Motor neuron (in vitro differentiated cells): Measurements from ENCODE around the gene PGAM2. TPM values are rescaled to one million over a fixed set of nuclear protein-coding genes. Genes with fewer than 3 reads are reported as not detected.
A peak's percentile ranks its signal among the peaks of the same experiment; 100 is the strongest.

Experiments
- ATAC-seq, 8 experiments: fragments of 200-7000 bp; cut with Tn5 transposase; replicated peaks in 6 of 8; 2 replicates each; pipeline ENCODE4 v1.8.0; 2021; ENCODE audit warnings: mild to moderate bottlenecking in 8 of 8, moderate library complexity in 8 of 8
- H3K27ac ChIP-seq, 2 donors: fragments of 250-450 bp; sonication (Bioruptor Pico); 2 replicates each; pipeline ENCODE4 v1.9.0; 2021; ENCODE audit warnings: antibody characterized with exemption in 2 of 2, mild to moderate bottlenecking in 2 of 2, moderate library complexity in 1 of 2
- H3K4me1 ChIP-seq, 2 donors: fragments of 250-450 bp; sonication (Bioruptor Pico); replicated peaks in 1 of 2; 2 replicates each; pipeline ENCODE4 v1.6.1; 2021; ENCODE audit warnings: antibody characterized with exemption in 2 of 2, mild to moderate bottlenecking in 2 of 2, moderate library complexity in 1 of 2
- H3K4me3 ChIP-seq, 5 donors: fragments of 250-450 bp; sonication (Bioruptor Pico); 2 replicates each; pipeline ENCODE4 v1.9.0; 2021; ENCODE audit warnings: antibody characterized with exemption in 5 of 5, mild to moderate bottlenecking in 5 of 5, moderate library complexity in 4 of 5
- WGBS, 10 experiments: fragments of 450-650 bp; shearing (Covaris generic); methylation state at CpG; one replicate each; pipeline ENCODE4 v1.0.0; 2022; 5-methylcytosine and 5-hydroxymethylcytosine counted together
- in situ Hi-C, 9 experiments: fragments of 400-800 bp; cut with MboI; loops; one replicate each; pipeline ENCODE4 v1.15.0; 2021; ENCODE audit warnings: low sequenced_read_pairs in 9 of 9, low pct_unique_long_range_greater_than_20kb in 2 of 9; ENCODE audit not compliant: unreplicated experiment in 9 of 9
- total RNA-seq, 8 experiments: library from RNA; unstranded; fragments of 300-600 nt; gene quantifications; 2 replicates each; pipeline versions ENCODE4 v1.2.3 to v1.2.4, GENCODE V29; 2022

PGAM2 gene
- total RNA-seq, 8 experiments from 2014 or later: 0.38 to 2.0 (median 0.99) TPM; not detected in 4

DNA sequence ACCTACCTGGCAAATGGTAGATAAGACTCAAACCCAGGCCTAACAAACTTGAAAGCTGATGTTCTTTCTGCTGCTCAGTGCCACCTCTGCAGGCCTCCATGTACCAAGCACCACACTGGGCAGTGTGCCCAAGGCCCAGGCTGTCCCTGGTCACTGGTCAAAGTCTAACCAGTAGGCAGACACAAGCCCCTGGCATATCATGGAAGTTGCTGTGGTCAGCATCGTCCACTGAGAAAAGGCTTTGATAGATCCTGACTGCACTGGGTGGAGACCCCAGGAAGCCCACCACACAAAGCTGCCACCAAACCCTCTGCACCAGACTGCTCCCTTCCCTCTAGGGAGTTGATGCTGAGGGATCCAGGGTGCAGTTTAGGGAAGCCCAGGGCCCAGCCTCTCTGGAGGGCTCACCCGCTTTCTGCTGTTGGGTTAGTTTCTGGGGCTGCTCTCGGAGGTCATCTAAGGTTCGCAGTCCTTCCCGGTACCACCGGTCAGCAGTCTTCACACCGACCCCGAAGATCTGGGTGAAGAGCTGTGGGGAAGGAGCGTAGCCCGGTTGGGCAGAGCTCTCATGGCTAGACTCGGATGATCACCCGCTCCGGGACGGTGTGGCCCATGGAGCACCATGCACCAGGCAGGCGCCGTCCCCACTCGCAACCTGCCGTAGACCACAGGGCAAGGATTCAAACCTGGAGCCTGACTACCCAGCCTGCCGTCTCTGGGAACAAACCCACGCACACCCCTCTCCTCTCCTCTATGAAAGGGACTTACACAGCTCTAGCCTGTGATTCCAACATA lies 10.9 kb upstream of the PGAM2 start:
- Histone ChIP-seq H3K27ac (no peak overlapping the region), H3K4me3 (no peak overlapping the region), H3K4me1 (peaks cover under 1 to 3% of the 10 kb centered on the region in 2 donors)
- ATAC-seq: no peak
- in situ Hi-C loops: no loop called here
- WGBS, 10 experiments: 95 to 98% (median 96%) methylated on average over 4 to 8 of the region's 20 CpGs; no CpG with 5 or more reads in 3 of the 10 experiments

DNA sequence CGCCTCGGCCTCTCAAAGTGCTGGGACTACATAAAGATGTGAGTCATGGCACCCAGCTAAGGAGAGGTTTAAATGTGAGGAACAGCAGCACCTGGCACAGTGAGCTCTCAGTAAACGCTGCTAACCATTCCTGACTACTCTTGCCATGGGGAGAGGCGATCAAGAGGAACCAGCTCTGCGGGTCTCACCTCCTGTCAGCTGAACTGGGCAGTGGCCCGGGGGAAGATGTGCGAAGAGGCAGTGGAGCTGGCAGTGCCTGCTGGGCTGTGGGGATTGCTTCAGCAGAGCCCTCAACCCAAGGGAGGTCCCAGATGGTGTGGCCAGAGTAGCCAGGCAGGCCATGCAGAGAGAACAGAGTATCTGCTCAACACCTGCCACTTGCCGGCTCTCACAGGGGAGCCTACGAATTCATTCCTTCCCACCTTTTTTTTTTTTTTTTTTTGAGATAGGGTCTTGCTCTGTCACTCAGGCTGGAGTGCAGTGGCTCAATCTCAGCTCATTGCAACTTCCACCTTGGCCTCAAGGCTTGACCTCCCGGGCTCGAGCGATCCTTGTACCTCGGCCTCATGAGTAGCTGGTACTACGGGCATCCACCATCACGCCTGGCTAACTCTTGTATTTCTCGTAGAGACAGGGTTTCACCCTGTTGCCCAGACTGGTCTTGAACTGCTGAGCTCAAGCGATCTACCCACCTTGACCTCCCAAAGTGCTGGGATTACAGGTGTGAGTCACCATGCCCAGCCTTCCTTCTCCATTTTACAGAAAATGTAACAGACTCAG lies 10.1 kb upstream of the PGAM2 start:
- H3K4me3 ChIP-seq: no peak overlapping the region
- no peak overlapping the region for H3K27ac ChIP-seq
- H3K4me1 ChIP-seq: no peaks in the 10 kb centered on the region
- 92 to 100% (median 96%) methylated on average over 2 to 8 of the region's 17 CpGs; no CpG with 5 or more reads in 4 of the 10 experiments for WGBS, 10 experiments
- no peak for ATAC-seq
- in situ Hi-C loops: no loop called here

DNA sequence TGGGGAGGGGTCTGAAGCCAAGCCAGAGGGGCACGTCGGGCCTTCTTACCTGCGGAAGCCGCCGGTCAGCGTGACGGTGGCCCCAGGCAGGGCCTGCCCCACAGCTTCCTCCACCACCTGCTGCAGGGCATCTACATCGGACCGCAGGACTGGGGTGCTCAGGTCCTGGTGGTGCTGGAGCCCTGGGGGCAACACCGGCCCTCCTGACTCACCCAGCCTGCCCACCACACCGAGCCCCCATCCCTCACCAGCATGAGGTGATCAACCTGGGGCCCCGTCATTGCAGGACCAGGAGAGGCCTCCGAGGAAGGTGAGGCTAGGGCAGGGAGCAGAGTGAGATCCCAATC lies 9.0 kb upstream of the PGAM2 start:
- peak in 2 of 8 experiments; percentile 6 to 9 for ATAC-seq
- in situ Hi-C loops: no loop called here
- H3K27ac ChIP-seq: no peak overlapping the region
- WGBS, 10 experiments: 67 to 100% (median 89%) methylated on average over 1 to 4 of the region's 13 CpGs; no CpG with 5 or more reads in 6 of the 10 experiments
- H3K4me1 ChIP-seq: no peaks in the 10 kb centered on the region
- no peak overlapping the region for H3K4me3 ChIP-seq

DNA sequence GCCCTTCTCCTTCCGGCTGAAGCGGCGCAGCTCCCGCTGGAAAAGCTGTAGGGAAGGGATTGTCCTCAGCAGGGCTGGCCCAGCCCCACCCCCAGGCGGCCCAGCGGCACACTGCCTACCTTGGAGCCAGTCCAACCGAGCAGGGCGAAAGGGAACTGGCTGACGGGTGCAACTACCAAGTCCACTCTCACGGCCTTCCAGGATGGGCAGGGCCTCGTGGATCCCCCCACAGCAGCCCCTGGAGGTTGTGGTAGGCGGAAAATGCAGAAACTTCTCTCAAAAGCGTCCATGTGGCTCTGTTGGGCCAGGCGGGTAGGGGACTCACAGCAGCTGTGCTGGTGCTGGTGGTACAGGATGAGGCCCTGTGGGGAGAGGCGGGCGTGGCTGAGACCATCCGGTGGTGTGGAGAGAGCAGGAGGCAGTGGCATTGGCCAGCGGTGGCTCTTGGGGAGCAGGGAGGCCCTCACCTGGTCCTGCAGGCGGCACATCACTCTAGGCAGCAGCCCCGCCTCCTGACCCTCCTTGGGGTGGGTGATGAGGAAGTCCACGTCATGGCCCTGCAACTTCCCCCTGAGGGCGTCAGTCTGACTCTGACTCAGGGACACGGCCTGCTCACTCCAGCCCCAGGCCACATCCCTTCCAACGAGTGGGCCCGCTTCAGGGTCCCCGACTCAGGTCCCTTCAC lies 8.4 kb upstream of the PGAM2 start:
- ATAC-seq: peak in 7 of 8 experiments; percentile 11 to 60 (median 45)
- WGBS, 10 experiments: 50 to 91% (median 60%) methylated on average over 2 to 10 of the region's 26 CpGs; no CpG with 5 or more reads in 6 of the 10 experiments
- Histone ChIP-seq H3K4me3 (no peak overlapping the region), H3K4me1 (no peaks in the 10 kb centered on the region), H3K27ac (no peak overlapping the region)
- in situ Hi-C loops: no loop called here

DNA sequence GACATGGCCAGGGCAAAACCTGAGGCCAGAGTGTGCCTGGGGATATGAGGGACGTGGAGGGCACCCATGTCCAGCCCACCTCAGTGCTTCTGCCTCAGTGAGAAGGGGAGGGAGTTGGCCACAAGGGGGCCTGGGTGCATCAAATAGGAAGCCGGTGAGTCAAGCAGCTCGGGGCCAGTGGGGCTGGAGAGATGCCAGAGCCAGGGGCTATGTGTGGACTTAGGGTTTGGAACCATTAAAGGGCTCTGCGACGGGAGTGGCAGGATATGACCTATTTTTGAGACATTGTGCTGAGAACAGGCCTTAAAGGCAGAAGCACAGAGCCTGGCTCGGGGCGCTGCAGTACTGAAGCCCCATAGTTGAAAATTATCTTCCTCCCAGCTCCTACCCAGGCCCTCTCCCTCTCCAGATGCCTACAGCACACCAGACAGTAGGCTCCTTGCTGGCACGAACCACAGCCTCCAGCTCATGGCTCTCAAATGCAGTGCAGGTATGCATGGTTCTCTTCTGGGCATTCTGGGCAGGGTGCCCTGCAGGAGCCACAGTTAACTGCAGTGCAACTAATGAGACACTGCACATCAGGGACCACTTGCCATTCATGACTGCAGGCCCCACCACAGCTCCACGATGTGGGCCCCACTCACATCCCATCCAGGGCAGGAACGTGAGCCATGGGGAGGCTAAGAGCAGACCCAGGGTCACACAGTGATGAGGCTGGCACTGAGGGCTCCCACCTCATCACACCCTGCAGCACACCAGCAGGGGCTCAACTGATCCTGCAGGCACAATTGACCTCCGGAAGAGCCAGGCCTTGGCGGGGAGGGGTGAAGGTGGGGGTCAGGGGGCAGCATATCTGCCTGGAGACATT lies 7.2 kb upstream of the PGAM2 start:
- Histone ChIP-seq H3K4me1 (no peaks in the 10 kb centered on the region), H3K4me3 (no peak overlapping the region), H3K27ac (no peak overlapping the region)
- in situ Hi-C loops: no loop called here
- peak; percentile 71 to 89 (median 78) for ATAC-seq
- 20 to 88% (median 48%) methylated on average over 2 to 5 of the region's 12 CpGs; no CpG with 5 or more reads in 6 of the 10 experiments for WGBS, 10 experiments

DNA sequence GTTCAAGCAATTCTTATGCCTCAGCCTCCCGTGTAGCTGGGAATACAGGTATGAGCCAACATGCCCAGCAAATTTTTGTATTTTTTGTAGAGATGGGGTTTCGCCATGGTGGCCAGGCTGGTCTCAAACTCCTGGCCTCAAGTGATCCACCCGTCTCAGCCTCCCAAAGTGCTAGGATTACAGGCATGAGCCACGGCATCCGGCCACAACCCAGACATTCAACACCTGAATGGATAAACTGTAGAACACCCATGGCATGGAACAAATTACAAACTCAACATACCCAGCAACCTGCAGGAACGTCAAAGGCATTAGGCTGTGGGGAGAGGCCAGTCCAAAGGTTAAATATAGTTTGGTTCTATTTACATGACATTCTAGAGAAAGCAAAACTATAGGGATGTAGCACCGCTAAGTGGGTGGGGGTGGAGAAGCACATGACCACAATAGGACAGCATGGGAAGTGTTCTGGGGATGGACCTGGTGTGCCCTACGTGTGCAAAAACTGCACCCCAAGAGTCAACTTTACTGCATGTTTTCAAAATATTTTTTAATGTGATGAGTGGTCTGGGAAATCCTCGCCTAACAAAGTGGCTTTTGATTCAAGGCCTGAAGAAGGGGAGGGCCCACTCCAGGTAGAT lies 6.5 kb upstream of the PGAM2 start:
- no peak overlapping the region for H3K27ac ChIP-seq
- WGBS, 10 experiments: 20 to 85% (median 80%) methylated on average over 1 to 6 of the region's 9 CpGs; no CpG with 5 or more reads in 2 of the 10 experiments
- peak in 4 of 8 experiments; percentile 3 to 24 (median 7) for ATAC-seq

DNA sequence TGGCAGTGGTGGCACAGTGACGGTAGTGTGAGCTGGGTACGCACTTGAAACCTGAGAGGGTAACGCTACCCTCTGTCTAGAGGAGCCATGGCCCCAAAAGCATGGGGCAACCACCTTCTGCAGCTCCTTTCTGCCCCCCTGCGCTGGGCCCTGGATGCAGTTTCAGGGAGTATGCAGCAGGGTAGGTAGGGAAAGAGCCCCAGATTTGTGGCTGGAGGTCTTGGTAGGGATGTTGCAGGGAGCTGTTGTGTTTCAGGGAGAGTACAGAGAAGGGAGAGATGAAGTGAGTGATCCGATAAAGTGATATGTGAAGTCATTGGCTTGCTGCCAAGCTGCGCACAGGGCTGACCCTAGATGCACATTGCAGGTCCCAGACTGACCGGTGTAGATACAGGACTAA lies 2.7 kb upstream of the PGAM2 start:
- 60 to 86% (median 71%) methylated on average over 1 to 5 of the region's 7 CpGs; no CpG with 5 or more reads in 3 of the 10 experiments for WGBS, 10 experiments
- H3K4me3 ChIP-seq: no peak overlapping the region
- ATAC-seq: no peak
- in situ Hi-C loops: no loop called here
- no peak overlapping the region for H3K27ac ChIP-seq
- H3K4me1 ChIP-seq: peaks cover 21 to 22% of the 10 kb centered on the region in 2 donors

More for the DNA sequence above, 6.5 kb upstream of the PGAM2 start:
- in situ Hi-C loops: no loop called here
- Histone ChIP-seq H3K4me1 (no peaks in the 10 kb centered on the region), H3K4me3 (no peak overlapping the region)

DNA sequence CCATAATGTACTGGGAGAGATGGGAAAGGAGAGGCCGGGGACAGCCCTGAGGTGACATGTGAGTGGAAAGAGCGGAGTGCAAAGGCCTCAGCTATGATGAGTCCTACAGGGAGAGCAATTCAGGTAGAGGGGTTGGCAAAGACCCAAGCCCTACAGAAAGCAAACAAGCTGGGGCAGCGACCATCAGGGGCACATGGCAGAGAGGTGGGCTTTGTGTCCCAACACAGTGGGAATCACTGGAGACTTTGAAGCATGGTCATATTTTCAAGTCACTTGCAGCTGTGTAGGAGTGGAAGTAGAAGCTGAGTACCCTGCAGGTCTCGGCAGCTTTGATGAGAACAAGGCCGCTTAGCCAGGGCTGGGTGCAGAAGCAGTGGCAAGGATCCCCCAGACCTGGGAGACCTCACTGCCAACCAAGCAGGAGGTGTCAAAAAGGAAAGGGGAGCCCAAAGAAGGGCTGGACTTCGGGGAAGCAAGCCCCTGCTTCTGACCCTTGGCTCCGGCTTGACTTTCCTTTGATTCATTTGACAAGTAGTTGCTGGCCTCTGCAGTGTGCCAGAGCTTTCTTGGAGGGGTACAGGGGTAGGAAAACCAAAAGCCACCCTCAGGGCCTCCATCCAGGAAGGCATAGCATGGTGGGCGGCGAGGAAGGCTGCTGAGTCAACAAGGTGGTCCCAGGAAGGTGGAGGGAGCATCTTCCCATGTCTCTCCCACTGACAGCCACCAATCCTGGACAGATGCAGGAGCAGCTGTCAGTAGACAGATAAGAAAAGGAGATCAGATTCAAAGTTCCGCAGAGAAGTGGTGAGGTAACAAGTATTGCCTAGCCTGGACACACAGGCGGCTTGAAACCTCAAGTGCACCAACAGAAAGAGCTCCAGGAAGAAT lies 1.9 kb upstream of the PGAM2 start:
- no peak for ATAC-seq
- in situ Hi-C loops: no loop called here
- Histone ChIP-seq H3K27ac (no peak overlapping the region), H3K4me1 (peaks cover 21 to 22% of the 10 kb centered on the region in 2 donors), H3K4me3 (no peak overlapping the region)
- WGBS, 10 experiments: 47 to 100% (median 87%) methylated on average over 1 to 5 of the region's 11 CpGs; no CpG with 5 or more reads in 3 of the 10 experiments

DNA sequence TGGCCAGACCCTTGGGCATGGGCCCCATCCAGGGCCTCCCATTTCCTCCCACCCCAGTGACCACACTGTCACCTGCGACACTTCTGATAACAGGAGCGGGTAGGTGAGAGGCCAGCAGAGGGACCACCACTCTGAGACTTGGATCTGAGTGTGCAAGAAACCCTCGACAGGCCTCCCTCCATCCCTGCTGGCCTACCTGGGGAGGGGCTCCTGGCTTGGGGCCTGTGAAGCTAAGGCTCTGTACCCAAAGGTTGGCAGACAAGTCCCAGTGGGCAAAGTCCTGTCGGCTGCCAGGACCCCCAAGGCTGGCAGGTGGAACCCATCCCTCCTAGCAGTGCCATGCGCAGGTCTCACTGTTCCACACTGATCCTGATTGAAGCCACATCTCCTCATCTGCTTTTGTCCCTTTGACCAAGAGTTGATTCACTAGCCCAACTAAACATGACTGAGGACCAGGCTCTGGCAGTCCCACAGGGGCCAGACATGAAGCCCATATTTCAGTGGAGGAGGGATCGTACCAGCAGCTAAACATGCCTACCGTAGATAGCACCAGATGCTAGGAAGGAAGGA lies 1.2 kb upstream of the PGAM2 start:
- H3K4me1 ChIP-seq: peaks cover 21 to 22% of the 10 kb centered on the region in 2 donors
- no peak overlapping the region for H3K27ac ChIP-seq
- in situ Hi-C loops: no loop called here
- ATAC-seq: no peak
- H3K4me3 ChIP-seq: no peak overlapping the region
- WGBS, 10 experiments: 82 to 100% (median 100%) methylated on average over 1 to 4 of the region's 7 CpGs; no CpG with 5 or more reads in 5 of the 10 experiments

DNA sequence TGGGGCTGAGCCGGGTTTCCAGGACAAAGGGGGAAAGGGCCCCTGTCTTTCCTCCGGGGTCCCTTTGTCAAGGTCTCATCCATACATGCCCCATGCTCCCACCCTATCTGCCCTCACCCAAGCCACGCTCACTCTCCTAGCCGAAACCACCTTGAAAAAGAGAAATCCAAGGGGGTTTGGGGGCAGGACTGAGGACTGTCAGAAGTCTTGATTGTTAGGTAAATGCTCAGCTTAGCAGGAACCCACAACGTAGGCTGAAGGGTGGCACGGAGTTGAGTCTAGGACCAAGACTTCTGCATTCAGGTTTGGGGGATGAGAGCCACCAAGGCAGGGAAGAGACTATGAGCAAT lies 719 bp upstream of the PGAM2 start:
- Histone ChIP-seq H3K27ac (no peak overlapping the region), H3K4me3 (no peak overlapping the region), H3K4me1 (peaks cover 21 to 22% of the 10 kb centered on the region in 2 donors)
- in situ Hi-C loops: no loop called here
- no peak for ATAC-seq
- 36 to 89% (median 64%) methylated on average over 2 to 6 of the region's 6 CpGs; no CpG with 5 or more reads in 6 of the 10 experiments for WGBS, 10 experiments
